ENCODE data around the gene NMRK1.

The NMRK1 gene

DNA sequence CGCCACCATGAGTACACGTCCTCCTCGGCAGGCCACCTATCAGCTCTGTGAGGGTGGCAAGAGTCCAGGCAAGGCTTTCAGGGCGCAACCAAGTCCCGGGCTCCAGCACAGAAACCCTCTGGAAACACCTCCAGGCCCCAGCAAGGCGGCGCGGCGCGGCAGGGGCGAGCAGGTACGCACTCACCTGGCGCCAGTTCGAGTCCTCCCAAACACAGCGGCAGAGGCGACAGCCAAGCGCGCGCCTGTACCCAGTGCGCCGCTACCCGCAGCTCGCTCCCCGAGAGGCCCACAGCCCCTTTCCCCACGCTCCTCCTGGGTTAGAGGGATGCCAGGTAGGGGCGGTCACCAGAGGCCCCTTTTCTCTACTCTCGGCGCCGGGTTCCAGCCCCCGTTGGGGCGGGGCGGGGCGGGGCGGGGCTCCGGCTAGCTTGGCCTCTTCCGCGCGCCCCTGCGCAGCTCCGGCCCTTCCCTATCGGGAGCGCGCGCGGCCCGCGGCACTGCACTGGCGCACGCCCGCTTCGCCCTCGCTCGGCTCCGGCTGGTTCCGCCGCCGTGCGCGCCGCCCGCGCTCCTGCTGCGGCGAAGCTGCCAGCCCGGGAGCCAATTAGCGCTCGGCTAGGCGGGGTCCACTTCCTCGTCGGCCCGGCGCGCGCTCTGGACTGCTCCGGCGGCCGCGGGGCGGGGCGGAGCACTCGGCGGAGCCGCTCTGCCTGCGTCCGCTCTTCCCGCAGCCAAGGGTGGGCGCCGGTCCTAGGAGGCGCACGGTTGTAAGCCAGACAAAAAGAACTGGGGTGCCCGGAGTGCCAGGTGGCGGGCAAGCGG lies at the start of gene NMRK1, which contains the start of gene OSTF1:
TSS of gene NMRK1 (minus strand) at position 332 of the 822 bp plus-strand sequence. CDS start 5,040 bp downstream, outside the sequence.
TSS of gene OSTF1 (plus strand) at position 691 of the 822 bp plus-strand sequence. CDS start 179 bp downstream, outside the sequence.
- peak; percentile 94 for DNase-seq

DNA sequence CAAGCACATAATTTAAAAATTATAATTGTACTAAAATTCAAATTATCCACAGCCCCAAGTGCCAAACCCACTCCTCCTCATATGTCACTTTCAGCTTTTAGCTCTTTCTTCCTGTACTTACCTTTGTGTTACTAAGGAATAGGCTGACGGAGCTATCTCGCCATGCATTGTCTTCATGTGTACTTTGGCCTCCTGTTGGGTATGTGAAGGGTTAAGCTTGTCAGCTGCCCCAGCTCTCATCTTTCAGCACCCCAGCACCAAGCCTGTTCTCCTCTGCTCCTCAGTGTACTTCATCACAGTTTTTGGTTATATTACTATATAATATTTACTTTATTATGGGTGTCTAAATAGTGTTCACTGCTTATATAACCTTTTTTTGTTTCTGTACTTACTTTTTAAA lies 46.5 kb upstream of the NMRK1 start:
- DNase-seq, result no peak

DNA sequence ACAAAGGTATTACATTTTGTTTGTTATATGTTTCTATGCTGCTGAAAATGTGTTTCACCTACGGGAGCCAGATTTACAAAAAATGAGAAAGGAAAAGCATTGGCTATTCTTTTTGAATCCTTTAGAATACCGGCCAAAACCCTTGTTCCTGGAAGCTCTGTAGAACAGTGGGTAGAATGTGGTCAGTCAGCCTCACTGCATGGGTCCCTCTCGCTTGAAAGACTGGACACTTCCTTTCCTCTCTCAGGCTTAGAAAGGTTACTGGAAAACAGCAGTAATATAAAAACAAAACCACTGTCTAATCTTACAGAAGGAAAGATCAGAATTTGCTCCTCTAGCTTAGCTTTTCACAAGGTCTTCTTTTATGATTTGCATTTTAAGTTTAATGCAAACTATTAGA lies 45.4 kb upstream of the NMRK1 start:
- no peak for DNase-seq

GRCh38 chr9:75132244-75132643 lies 44.3 kb upstream of the NMRK1 start:
- DNase-seq, result no peak

DNA sequence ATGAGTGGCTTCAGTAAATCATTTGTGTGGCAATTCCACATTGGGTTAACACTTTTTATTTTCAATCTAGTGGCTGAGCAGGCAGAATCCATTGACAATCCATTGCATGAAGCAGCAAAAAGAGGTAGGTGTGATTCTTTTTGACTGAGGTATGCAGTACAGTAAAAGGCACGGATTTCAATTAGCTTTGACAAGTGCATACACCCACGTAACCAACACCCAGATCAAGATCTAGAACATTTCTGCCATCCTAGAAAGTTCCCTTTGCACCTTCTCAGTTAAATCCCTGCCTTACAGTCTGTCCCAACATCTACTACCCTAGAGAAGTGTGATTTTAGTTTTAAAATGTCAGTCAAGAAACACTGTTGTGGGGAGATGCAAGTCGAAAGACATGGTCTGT lies 43.7 kb upstream of the NMRK1 start:
- no peak for DNase-seq

DNA sequence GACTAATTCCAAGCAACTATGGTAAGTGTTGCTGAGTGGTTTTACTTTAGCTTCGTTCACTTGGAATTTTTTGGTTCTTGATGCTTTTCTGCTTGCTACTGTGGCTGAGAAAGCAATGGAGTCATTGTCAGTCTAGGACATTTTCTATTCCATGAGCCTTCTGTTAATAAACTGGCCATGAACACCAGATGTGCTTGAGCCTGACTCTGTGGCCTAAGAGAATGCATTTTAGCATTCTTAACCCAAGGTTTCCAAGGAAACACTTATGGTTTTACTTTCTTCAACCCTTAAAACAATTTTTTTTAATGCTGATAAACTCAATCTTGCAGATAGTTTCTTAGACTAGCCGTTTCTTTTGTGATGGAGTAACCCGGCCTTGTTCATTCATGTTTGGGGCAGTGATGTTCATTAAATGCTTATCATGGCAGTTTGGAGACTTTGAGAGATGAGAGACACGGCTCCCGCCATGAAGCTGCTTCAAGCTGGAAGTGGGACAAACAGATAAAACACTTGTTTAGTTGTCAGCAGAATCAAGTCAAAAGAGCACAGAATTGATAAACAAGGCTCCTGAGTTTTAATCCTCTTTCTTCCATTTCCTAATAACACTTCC lies 42.8 kb upstream of the NMRK1 start:
- DNase-seq, result no peak

DNA sequence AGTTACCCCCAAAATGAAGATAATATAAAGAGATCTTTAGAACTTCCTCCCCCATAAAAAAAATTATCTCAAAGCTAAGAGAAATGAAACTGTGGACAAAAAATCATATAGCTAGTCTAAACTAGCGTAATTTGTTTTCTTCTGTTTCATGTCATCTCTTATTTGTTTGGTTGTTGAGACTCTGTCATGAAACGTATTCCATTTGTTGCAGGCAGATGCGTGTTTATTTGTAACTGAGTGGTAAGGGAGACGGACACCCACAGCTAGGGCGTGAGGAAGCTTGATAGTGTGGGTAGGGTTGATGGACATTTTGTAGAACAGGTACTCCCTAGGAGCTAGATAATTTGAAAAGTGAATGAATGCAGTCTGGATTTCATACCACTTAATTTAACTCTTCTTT lies 42.2 kb upstream of the NMRK1 start:
- DNase-seq, result no peak

DNA sequence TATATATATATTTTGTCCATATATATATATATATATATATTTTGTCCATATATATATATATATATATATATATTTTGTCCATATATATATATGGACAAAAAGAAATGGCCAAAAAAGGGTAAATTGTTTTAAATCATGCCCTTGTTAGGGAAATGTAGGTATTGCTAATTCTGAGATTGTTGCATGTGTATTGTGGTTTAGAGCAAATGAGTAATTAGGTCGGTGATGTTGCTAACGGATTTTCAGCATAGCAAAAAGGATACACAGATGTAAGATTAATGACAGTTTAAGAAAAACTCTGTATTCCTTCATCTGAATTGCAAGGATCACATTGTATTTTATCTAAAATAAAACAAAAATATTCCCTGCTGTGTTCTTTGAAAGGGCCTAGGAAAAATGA lies 40.6 kb upstream of the NMRK1 start:
- no peak for DNase-seq

DNA sequence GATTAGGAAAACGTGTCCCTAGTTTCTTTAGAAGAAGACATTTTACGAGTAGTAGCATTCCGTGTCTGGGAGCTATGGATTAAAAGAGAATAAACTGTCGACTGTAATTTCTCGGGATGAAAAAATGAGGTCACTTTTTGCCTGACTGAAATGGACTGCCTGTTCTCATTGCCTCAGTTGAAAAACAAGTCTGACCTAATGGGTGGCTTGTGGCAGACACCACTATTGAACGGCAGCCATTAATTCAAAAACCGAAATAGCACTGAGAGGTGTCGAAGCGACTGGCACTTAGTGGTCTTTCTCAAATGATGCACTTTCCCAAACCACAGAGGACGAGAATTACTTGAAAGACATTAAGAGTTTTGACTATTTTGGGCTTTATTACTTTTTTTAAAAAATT lies 35.7 kb upstream of the NMRK1 start:
- DNase-seq, result no peak

GRCh38 chr9:75121914-75122558 lies 34.1 kb upstream of the NMRK1 start:
- no peak for DNase-seq

DNA sequence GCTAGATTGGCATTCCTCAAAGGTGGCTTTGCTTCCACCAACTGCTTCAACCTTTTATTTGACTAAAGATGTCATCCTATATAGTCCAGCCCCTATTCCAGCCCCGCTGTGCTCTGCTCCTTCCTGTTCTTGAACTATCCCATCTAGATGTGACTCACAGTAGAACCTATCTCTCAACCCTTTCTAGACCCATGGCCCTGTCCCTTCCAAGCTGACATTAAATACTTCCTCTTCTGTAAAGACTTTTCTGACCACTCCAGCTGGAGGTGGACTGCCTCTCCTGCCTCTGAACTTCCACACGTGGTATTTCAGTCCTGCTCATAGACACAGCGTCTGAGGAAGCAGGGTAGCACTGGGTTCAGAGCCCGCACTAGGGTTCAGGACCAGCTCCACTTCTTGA lies 32.7 kb upstream of the NMRK1 start:
- no peak for DNase-seq

DNA sequence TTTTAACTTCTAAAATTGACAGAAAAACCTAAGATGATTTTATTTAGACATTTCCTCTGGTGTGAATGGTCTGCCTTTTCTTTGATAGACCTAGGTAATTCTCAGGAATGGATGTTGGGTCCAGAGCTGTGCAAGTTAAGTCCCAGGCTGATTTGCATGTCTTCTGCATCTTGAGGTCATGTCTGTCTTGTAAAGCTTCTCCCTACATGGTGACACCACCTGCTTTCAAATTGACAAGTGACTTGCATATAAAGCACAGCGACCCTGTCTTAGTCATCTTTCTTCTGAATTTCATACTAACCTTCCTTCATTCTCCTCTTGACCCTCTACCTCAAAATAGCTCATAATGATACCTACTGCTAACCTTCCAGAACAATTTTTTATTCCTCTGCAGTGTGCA lies 29.6 kb upstream of the NMRK1 start:
- DNase-seq, result no peak

- no peak for DNase-seq
Measured at GRCh38 chr9:75116306-75116705, 28.4 kb upstream of the NMRK1 start.

DNA sequence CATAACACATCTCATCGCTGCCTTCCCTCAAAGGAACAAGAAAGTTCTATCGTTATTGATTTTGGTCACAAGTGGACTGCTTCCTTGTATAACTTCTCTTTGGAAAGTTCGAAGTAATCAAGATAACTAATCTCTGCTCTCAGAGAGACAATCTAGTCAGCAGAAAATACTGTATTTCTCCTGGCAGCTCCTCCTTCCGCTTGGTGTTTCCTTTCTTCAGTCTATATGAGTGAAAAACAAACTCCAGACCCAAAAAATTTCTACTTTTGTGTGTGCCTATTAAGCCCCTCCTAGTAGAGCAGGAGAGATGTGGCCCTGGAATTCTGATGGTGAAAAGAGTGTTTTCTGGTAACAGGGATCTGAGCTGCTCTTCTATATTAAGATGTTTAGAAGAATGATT lies 24.8 kb upstream of the NMRK1 start:
- DNase-seq, result no peak

GRCh38 chr9:75111019-75111622 lies 23.2 kb upstream of the NMRK1 start:
- DNase-seq, result no peak

DNA sequence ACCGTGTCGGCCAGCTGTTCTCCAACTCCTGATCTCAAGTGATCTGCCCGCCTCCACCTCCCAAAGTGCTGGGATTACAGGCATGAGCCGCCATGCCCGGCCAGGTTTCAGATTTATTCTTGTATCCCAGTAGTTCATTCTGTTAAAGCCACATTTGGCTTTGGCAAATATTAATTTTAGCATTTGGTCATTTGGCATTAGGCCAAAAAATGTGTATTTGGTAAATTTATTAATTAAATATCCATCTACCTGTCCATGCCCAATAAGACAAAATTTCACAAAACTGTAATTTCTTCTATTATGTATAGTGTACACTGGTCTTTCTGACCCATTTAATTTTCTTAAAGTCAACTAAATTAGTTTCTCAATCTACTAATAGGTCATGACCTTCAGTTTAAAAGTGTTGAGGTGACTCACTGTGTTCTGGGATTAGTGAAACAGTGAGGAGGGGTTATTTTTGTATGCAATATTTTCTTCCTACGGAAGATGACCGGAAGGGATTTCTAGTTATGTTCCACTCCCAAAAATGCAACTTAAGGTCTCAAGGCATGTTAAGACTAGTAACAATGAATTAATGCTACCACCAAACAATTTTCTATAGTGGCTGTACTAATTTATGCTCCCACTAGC lies 21.4 kb upstream of the NMRK1 start:
- DNase-seq, result no peak

- no peak for DNase-seq
Measured at GRCh38 chr9:75108571-75108970, 20.6 kb upstream of the NMRK1 start.

DNA sequence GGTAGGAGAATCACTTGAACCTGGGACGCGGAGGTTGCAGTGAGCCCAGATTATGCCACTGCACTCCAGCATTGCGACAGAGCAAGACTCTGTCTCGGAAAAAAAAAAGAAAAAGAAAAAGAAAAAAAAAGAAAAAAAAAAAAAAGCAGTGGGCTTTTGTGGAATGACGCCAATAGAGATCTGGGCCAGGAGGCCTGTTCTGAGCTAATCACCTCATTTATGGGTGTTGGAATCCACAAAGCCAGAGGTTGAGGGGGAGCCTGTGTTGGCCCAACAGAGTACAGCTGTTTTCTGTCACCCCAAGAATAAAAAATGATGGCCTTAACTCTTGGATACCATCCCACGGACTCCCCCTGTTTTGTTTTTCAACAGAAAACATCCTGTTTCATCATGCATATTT lies 18.9 kb upstream of the NMRK1 start:
- DNase-seq, result no peak

DNA sequence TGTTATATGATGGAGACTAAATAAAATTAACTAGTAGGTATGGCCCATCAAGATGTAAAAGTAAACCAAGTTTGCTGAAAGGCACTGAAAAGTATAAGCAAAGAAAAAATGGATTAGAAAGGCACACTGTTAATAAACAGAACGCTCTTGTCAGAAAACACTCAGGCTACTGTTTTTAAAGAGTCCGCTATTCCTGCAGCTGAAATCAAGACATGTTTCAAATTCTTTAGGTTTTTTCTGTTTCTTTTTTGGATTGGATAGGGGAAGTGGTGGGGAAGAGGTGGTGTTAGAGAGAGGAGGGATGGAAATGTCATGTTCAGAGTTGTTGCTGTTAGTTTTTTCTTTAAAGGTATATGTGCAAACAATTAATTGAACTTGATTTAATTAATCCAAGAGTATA lies 17.9 kb upstream of the NMRK1 start:
- DNase-seq, result no peak

GRCh38 chr9:75105019-75105540 lies 17.1 kb upstream of the NMRK1 start:
- DNase-seq, result no peak

DNA sequence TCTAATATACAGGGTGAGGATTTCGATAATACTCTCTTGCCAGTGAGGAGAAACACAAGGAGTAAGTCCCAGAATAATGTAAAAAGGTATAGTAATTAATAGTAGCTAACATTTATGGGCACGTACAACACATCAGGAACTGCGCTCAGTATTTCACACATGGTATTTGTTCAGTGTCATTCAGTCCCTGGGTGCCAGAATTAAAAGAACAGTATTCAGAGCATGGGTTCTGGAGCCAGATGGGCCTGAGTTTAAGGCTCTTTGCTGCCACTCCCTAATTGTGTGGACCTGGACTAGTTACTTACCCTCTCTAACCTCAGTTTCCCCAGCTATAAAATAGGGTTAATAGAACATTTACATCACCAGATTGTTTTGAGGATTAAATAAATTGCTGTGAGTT lies 16.7 kb upstream of the NMRK1 start:
- DNase-seq, result no peak

GRCh38 chr9:75102177-75102790 lies 14.3 kb upstream of the NMRK1 start:
- no peak for DNase-seq

Measured in activated T-cell treated with anti-CD3 and anti-CD28 coated beads, Interleukin-2, amount 50 U/mL, for 1 hour (primary cell).